NT2/D1 (cell line): ENCODE data around the gene PDE4C.
"Not testable (repeated sequence)": the region's sequence is repeated elsewhere in the genome, so short reads cannot be mapped to it uniquely, and the experiment has no call there.

Experiments
- DNase-seq: peaks from one replicate; pipeline ENCODE4 v3.0.0-alpha.2; 2011; ENCODE audit warnings: low read depth, low spot score
- H3K27me3 ChIP-seq: 2 replicates; pipeline ENCODE4 v1.6.0; 2011; ENCODE audit warnings: mild to moderate bottlenecking; ENCODE audit not compliant: insufficient read length, insufficient read depth
- H3K36me3 ChIP-seq: 2 replicates; pipeline ENCODE4 v1.6.1; 2011; ENCODE audit warnings: mild to moderate bottlenecking, low read length, mixed read lengths; ENCODE audit not compliant: insufficient read depth, insufficient read length
- H3K4me1 ChIP-seq: 2 replicates; pipeline ENCODE4 v1.5.1; 2011; ENCODE audit not compliant: insufficient read depth, insufficient read length
- H3K4me3 ChIP-seq: 2 replicates; pipeline ENCODE4 v1.5.1; 2011; ENCODE audit warnings: low read depth; ENCODE audit not compliant: insufficient read length
- H3K9ac ChIP-seq: 2 replicates; pipeline ENCODE4 v1.6.0; 2011; ENCODE audit warnings: low read depth; ENCODE audit not compliant: insufficient read length
- H3K9me3 ChIP-seq: 2 replicates; pipeline ENCODE4 v1.5.1; 2011; ENCODE audit warnings: mild to moderate bottlenecking, low read length; ENCODE audit not compliant: insufficient read depth
- SUZ12 ChIP-seq: IDR thresholded peaks from 2 replicates; pipeline ENCODE4 v1.6.1; 2011; ENCODE audit not compliant: insufficient read length, insufficient read depth; ENCODE audit errors: extremely low read depth
- YY1 ChIP-seq: IDR thresholded peaks from 2 replicates; pipeline ENCODE4 v1.6.1; 2011; ENCODE audit not compliant: insufficient read length, insufficient read depth
- ZNF274 ChIP-seq: IDR thresholded peaks from 2 replicates; pipeline ENCODE4 v1.6.1; 2011; ENCODE audit warnings: mild to moderate bottlenecking, low read depth, low read length

PDE4C gene

GRCh38 chr19:18218159-18218558 lies 8.1 kb downstream of the PDE4C start:
- no peak for DNase-seq
- Histone ChIP-seq H3K36me3 (no peaks in the 10 kb centered on the region), H3K4me1 (peaks cover 12% of the 10 kb centered on the region), H3K9me3 (no peaks in the 10 kb centered on the region), H3K9ac (no peak overlapping the region), H3K27me3 (peaks cover 4% of the 10 kb centered on the region), H3K4me3 (no peak overlapping the region)
- TF ChIP-seq YY1: no peak
- no peak for TF ChIP-seq SUZ12
- TF ChIP-seq ZNF274: no peak

- TF ChIP-seq SUZ12 (no peak), ZNF274 (no peak), YY1 (no peak)
- no peaks in the 10 kb centered on the region for H3K36me3 ChIP-seq
- H3K4me1 ChIP-seq: peaks cover 12% of the 10 kb centered on the region
- no peak for DNase-seq
- H3K9me3 ChIP-seq: no peaks in the 10 kb centered on the region
- peaks cover 4% of the 10 kb centered on the region for H3K27me3 ChIP-seq
- no peak overlapping the region for H3K9ac ChIP-seq
- no peak overlapping the region for H3K4me3 ChIP-seq
These were observed 9.4 kb downstream of the PDE4C start for GRCh38 chr19:18216789-18217188.

GRCh38 chr19:18214779-18215433 lies 11.3 kb downstream of the PDE4C start:
- H3K27me3 ChIP-seq: peaks cover 4% of the 10 kb centered on the region
- no peak overlapping the region for H3K4me3 ChIP-seq
- DNase-seq: no peak
- H3K36me3 ChIP-seq: no peaks in the 10 kb centered on the region
- no peak for TF ChIP-seq YY1
- no peak for TF ChIP-seq SUZ12
- TF ChIP-seq ZNF274: no peak
- H3K4me1 ChIP-seq: peaks cover 7% of the 10 kb centered on the region
- no peaks in the 10 kb centered on the region for H3K9me3 ChIP-seq
- H3K9ac ChIP-seq: no peak overlapping the region

GRCh38 chr19:18211683-18212082 lies 14.6 kb downstream of the PDE4C start:
- no peak overlapping the region for H3K4me3 ChIP-seq
- no peaks in the 10 kb centered on the region for H3K27me3 ChIP-seq
- no peak for TF ChIP-seq YY1
- TF ChIP-seq SUZ12: no peak
- TF ChIP-seq ZNF274: no peak
- H3K4me1 ChIP-seq: peaks cover 11% of the 10 kb centered on the region
- H3K9me3 ChIP-seq: no peaks in the 10 kb centered on the region
- no peak overlapping the region for H3K9ac ChIP-seq
- H3K36me3 ChIP-seq: no peaks in the 10 kb centered on the region
- no peak for DNase-seq

GRCh38 chr19:18209912-18210311 lies 16.3 kb downstream of the PDE4C start:
- DNase-seq, H3K36me3 ChIP-seq, H3K27me3 ChIP-seq, H3K4me3 ChIP-seq, H3K9me3 ChIP-seq, H3K9ac ChIP-seq: not testable (repeated sequence)
- H3K4me1 ChIP-seq: peaks cover 11% of the 10 kb centered on the region

GRCh38 chr19:18208098-18208951 lies 17.9 kb downstream of the PDE4C start:
- Histone ChIP-seq H3K4me3 (no peak overlapping the region), H3K36me3 (no peaks in the 10 kb centered on the region), H3K27me3 (peaks cover 2% of the 10 kb centered on the region), H3K4me1 (peaks cover 11% of the 10 kb centered on the region), H3K9me3 (no peaks in the 10 kb centered on the region), H3K9ac (no peak overlapping the region)
- TF ChIP-seq SUZ12 (no peak), YY1 (no peak), ZNF274 (no peak)
- DNase-seq: no peak

GRCh38 chr19:18206018-18206417 lies 20.2 kb downstream of the PDE4C start:
- peak overlapping the region; percentile 52 for H3K4me3 ChIP-seq
- H3K9me3 ChIP-seq: no peaks in the 10 kb centered on the region
- peaks cover 15% of the 10 kb centered on the region for H3K4me1 ChIP-seq
- H3K36me3 ChIP-seq: no peaks in the 10 kb centered on the region
- DNase-seq: no peak
- H3K27me3 ChIP-seq: peaks cover 9% of the 10 kb centered on the region
- TF ChIP-seq YY1 (no peak), ZNF274 (no peak), SUZ12 (no peak)
- H3K9ac ChIP-seq: peak overlapping the region; percentile 95
